Cardiac muscle cell (in vitro differentiated cells and primary cell): Measurements from ENCODE around the gene LRRC8E. TPM values are rescaled to one million over a fixed set of nuclear protein-coding genes. Genes with fewer than 3 reads are reported as not detected.

Experiments
- DNase-seq, 2 donors: peaks; one replicate each; pipeline versions ENCODE4 v3.0.0 to v3.0.0-alpha.2; 2010 to 2017; ENCODE audit warnings: low read depth in 1 of 2, low spot score in 1 of 2
- H3K27ac ChIP-seq: fragments of 200-600 bp; sonication (generic); 2 replicates; pipeline ENCODE4 v1.5.1; 2016
- H3K27me3 ChIP-seq: fragments of 200-600 bp; sonication (generic); 2 replicates; pipeline ENCODE4 v1.6.0; 2016; ENCODE audit warnings: control low read depth
- H3K36me3 ChIP-seq: fragments of 200-600 bp; sonication (generic); 2 replicates; pipeline ENCODE4 v1.5.1; 2016; ENCODE audit warnings: control low read depth
- H3K4me1 ChIP-seq: fragments of 200-600 bp; sonication (generic); 2 replicates; pipeline ENCODE4 v1.8.1; 2017; ENCODE audit warnings: low read depth, mild to moderate bottlenecking, mixed run types
- H3K4me3 ChIP-seq: fragments of 200-600 bp; sonication (generic); 2 replicates; pipeline ENCODE4 v1.5.1; 2016; ENCODE audit warnings: mild to moderate bottlenecking
- H3K9me3 ChIP-seq: fragments of 200-600 bp; sonication (generic); 2 replicates; pipeline ENCODE4 v1.5.1; 2017; ENCODE audit warnings: low read depth, mild to moderate bottlenecking, control low read depth
- polyA plus RNA-seq: library from polyadenylated mRNA; unstranded; fragments of >200 nt; fragmentation: Nextera tagmentation; extraction: Ambion mirVana; gene quantifications from 2 replicates; pipeline ENCODE4 v1.2.1, GENCODE V29; 2016
- total RNA-seq: library from RNA; depleted of rRNA; stranded (reverse); fragments of >200 nt; gene quantifications from 2 replicates; pipeline ENCODE4 v1.2.3, GENCODE V29; 2016
- TF ChIP-seq, protein P1 (sequence below): IDR thresholded peaks from 2 replicates; pipeline ENCODE4 v1.5.1; 2012; ENCODE audit warnings: low read depth, mild to moderate bottlenecking, low read length

LRRC8E gene
- total and polyA plus RNA-seq, 2 experiments from 2014 or later, result 2.4 TPM; not detected in 1

DNA sequence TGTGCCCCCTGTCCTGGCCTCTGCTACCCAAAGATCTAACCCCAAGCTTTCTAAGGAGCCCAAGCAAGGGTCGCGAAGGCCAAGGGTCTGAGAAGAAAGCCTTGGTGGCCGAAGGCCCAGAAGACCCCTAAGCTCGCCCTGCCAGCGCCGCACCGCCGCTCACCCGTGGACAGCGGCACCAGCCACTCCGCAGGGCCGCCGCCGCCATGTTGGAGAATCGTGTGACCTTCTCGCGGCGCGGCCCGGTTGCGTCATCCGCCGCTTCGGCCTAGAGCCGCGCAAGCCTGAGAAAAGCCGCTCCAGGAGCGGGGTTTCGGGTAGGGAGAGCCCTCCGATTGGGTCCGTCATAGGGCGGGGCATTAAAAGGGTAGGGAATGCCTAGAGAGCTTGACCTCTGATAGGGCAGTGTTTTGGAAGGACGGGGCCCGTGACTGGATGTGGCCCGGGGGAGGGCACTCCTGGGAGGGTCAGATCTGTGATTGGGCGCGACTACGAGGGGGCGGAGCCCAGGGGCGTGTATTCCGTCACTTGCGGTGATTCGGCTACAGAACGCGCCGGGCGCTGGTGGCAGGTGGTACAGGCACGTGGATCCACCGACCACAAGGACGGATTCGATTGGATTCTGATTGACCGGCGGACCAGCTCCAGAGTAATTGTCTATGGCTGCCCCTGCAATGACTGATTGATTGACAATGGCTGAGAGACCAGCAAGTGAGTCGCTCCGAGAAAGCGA lies 55.3 kb downstream of the LRRC8E start, which contains the start of gene TIMM44:
Gene TIMM44, minus strand, starts transcription at position 223 of the 733 bp plus-strand sequence. Its CDS starts 15 bp downstream, at position 208.
- Histone ChIP-seq H3K4me3 (peak within 1 kb of the TSS; percentile 75), H3K36me3 (peaks cover 9% of the 10 kb centered on the region), H3K27me3 (no peaks in the 10 kb centered on the region), H3K27ac (peak within 1 kb of the TSS; percentile 99), H3K4me1 (peaks cover 3% of the 10 kb centered on the region), H3K9me3 (no peaks in the 10 kb centered on the region)
- peak; percentile 100 for DNase-seq
- TF ChIP-seq, protein P1, sequence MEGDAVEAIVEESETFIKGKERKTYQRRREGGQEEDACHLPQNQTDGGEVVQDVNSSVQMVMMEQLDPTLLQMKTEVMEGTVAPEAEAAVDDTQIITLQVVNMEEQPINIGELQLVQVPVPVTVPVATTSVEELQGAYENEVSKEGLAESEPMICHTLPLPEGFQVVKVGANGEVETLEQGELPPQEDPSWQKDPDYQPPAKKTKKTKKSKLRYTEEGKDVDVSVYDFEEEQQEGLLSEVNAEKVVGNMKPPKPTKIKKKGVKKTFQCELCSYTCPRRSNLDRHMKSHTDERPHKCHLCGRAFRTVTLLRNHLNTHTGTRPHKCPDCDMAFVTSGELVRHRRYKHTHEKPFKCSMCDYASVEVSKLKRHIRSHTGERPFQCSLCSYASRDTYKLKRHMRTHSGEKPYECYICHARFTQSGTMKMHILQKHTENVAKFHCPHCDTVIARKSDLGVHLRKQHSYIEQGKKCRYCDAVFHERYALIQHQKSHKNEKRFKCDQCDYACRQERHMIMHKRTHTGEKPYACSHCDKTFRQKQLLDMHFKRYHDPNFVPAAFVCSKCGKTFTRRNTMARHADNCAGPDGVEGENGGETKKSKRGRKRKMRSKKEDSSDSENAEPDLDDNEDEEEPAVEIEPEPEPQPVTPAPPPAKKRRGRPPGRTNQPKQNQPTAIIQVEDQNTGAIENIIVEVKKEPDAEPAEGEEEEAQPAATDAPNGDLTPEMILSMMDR, result no peak

DNA sequence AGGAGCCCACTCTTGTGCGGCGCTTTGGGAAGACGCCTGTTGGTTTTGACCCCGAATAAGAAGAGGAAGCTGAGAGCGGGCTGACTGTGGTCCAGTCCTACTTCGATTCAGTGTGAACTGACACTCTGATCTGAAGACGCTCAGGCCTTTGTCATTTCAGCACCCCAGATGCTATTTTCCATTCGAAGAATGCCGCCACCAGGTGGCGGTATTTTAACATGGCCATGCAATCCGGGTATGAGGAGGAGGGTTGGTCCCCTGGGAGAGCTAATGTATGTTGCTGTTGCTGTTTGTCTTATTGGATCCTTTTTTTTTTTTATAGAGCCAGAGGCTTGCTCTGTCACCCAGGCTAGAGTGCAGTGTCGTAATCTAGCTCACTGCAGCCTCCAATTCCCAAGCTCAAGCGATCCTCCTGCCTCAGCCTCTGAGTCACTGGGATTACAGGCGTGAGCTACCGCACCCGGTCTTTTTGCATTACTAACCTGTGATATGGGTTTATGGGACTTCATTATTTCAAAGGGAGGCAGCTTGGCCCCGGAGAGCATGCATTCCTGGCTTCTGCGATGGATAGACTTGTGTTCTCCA lies 56.0 kb downstream of the LRRC8E start:
- H3K27me3 ChIP-seq, result no peaks in the 10 kb centered on the region
- H3K4me3 ChIP-seq, result peak overlapping the region; percentile 46
- H3K4me1 ChIP-seq, result peaks cover 3% of the 10 kb centered on the region
- peak overlapping the region; percentile 84 for H3K27ac ChIP-seq
- H3K9me3 ChIP-seq, result no peaks in the 10 kb centered on the region
- TF ChIP-seq, protein P1, result peak; percentile 81
- peaks cover 9% of the 10 kb centered on the region for H3K36me3 ChIP-seq
- DNase-seq, result peak; percentile 91 to 97

DNA sequence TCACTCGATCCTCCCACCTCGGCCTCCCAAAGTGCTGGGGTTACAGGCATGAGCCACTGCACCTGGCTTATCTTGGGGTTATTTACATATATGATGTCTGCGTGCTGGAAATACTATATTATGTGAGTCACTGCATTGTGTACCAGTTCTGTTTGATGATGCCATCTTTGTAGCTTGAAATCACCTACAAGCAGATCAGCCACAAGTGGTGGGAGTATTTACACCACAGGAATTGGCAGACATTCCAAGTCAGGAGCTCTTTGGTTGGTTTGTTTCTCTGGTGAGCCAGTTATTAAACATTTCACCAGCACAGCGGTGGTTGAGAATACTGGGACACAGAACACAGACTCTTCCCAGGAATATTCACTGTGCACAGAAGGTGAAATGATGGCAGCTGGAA lies 59.6 kb downstream of the LRRC8E start:
- Histone ChIP-seq H3K9me3 (no peaks in the 10 kb centered on the region), H3K4me1 (peaks cover under 1% of the 10 kb centered on the region), H3K4me3 (no peak overlapping the region), H3K36me3 (no peaks in the 10 kb centered on the region), H3K27me3 (no peaks in the 10 kb centered on the region), H3K27ac (no peak overlapping the region)
- DNase-seq, result peak in 1 of 2 donors; percentile 16
- TF ChIP-seq, protein P1, result no peak

Other genes starting within 250 kb of the LRRC8E start
- not detected in 2 replicates for gene RETN, start 219.5 kb upstream of the LRRC8E start, total RNA-seq
- gene RETN, start 219.5 kb upstream of the LRRC8E start, polyA plus RNA-seq, result not detected in 2 replicates
- not detected in 2 replicates for gene MCEMP1, start 211.4 kb upstream of the LRRC8E start, total RNA-seq
- not detected in 2 replicates for gene MCEMP1, start 211.4 kb upstream of the LRRC8E start, polyA plus RNA-seq
- gene TRAPPC5, start 207.7 kb upstream of the LRRC8E start, total RNA-seq, result 95.9 and 96.2 TPM in 2 replicates
- gene TRAPPC5, start 207.7 kb upstream of the LRRC8E start, polyA plus RNA-seq, result 111 and 120 TPM in 2 replicates
- not detected in 2 replicates for gene FCER2, start 186.4 kb upstream of the LRRC8E start, total RNA-seq
- 0.39 TPM in 1 of 2 replicates, not detected in the other for gene FCER2, start 186.4 kb upstream of the LRRC8E start, polyA plus RNA-seq
- gene CLEC4G, start 156.4 kb upstream of the LRRC8E start, total RNA-seq, result not detected in 2 replicates
- not detected in 2 replicates for gene CLEC4G, start 156.4 kb upstream of the LRRC8E start, polyA plus RNA-seq
- not detected in 2 replicates for gene CD209, start 141.0 kb upstream of the LRRC8E start, total RNA-seq
- not detected in 2 replicates for gene CD209, start 141.0 kb upstream of the LRRC8E start, polyA plus RNA-seq
- gene CLEC4M, start 125.3 kb upstream of the LRRC8E start, total RNA-seq, result 0.54 TPM in 1 of 2 replicates, not detected in the other
- 0.48 TPM in 1 of 2 replicates, not detected in the other for gene CLEC4M, start 125.3 kb upstream of the LRRC8E start, polyA plus RNA-seq
- 41.9 and 48.6 TPM in 2 replicates for gene EVI5L, start 58.3 kb upstream of the LRRC8E start, total RNA-seq
- 28.7 and 29.1 TPM in 2 replicates for gene EVI5L, start 58.3 kb upstream of the LRRC8E start, polyA plus RNA-seq
- gene PRR36, start 14.1 kb upstream of the LRRC8E start, total RNA-seq, result 2.0 and 6.1 TPM in 2 replicates
- gene PRR36, start 14.1 kb upstream of the LRRC8E start, polyA plus RNA-seq, result 6.2 and 10.3 TPM in 2 replicates
- gene MAP2K7, start 15.4 kb downstream of the LRRC8E start, total RNA-seq, result 23.5 and 24.1 TPM in 2 replicates
- 12.4 and 18.6 TPM in 2 replicates for gene MAP2K7, start 15.4 kb downstream of the LRRC8E start, polyA plus RNA-seq
- gene TGFBR3L, start 26.3 kb downstream of the LRRC8E start, total RNA-seq, result 0.46 and 3.2 TPM in 2 replicates
- 2.6 and 11.8 TPM in 2 replicates for gene TGFBR3L, start 26.3 kb downstream of the LRRC8E start, polyA plus RNA-seq
- gene SNAPC2, start 31.8 kb downstream of the LRRC8E start, total RNA-seq, result 22.1 and 42.1 TPM in 2 replicates
- gene SNAPC2, start 31.8 kb downstream of the LRRC8E start, polyA plus RNA-seq, result 22.5 and 31.4 TPM in 2 replicates
- gene CTXN1, start 37.6 kb downstream of the LRRC8E start, total RNA-seq, result 22.8 and 60.1 TPM in 2 replicates
- gene CTXN1, start 37.6 kb downstream of the LRRC8E start, polyA plus RNA-seq, result 18.1 and 48.5 TPM in 2 replicates
- 77.9 and 92.4 TPM in 2 replicates for gene TIMM44, start 55.2 kb downstream of the LRRC8E start, total RNA-seq
- gene TIMM44, start 55.2 kb downstream of the LRRC8E start, polyA plus RNA-seq, result 52.0 and 52.5 TPM in 2 replicates
- 62.2 and 66.5 TPM in 2 replicates for gene ELAVL1, start 117.1 kb downstream of the LRRC8E start, total RNA-seq
- 104 and 137 TPM in 2 replicates for gene ELAVL1, start 117.1 kb downstream of the LRRC8E start, polyA plus RNA-seq
- gene CCL25, start 164.2 kb downstream of the LRRC8E start, total RNA-seq, result not detected in 2 replicates
- gene CCL25, start 164.2 kb downstream of the LRRC8E start, polyA plus RNA-seq, result not detected in 2 replicates